ENCODE data around the gene P2RX5. TPM values are rescaled to one million over a fixed set of nuclear protein-coding genes. Genes with fewer than 3 reads are reported as not detected.

The P2RX5 gene
- total RNA-seq, 1 experiment from 2014 or later = 0.66 TPM

DNA sequence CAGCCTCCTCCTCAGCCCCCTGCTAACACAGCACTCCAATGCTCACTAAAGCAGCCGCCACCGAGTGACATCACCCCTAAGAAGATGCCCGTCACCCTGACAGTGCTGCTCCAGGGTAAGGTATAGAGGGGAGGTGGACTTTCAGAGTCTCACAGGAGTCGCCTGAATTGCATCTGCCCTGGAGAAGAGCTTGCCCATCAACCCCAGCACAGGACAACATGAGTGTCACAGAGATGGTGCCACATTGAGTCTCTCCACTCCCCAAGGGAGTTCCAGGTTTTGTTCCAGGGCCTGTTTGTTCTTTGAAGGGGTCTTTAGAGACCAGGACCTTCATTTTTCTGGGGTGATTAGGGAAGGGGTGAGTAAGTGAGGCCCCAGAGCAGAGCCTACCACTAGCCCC, 2.2 kb upstream of the P2RX5 start:
- CTCF ChIA-PET = no interaction called here
- POLR2A ChIA-PET = no interaction called here
- no peaks in the 10 kb centered on the region for H3K9me3 ChIP-seq
- intact Hi-C loops (cut with micrococcal nuclease; ENCODE audit: unreplicated experiment) = no loop called here
- Mint-ChIP-seq H3K9me3 (ENCODE audit: unreplicated experiment) (no peaks in the 10 kb centered on the region), H3K4me1 (ENCODE audit: low read depth, unreplicated experiment) (no peaks in the 10 kb centered on the region), H3K36me3 (ENCODE audit: insufficient read depth, unreplicated experiment) (no peaks in the 10 kb centered on the region), H3K27me3 (ENCODE audit: insufficient read depth, unreplicated experiment) (no peaks in the 10 kb centered on the region), H3K27ac (ENCODE audit: unreplicated experiment) (no peak overlapping the region), H3K4me3 (ENCODE audit: unreplicated experiment) (no peak overlapping the region)
- no peak overlapping the region for H3K4me3 ChIP-seq (ENCODE audit: low read depth, low read length)
- BruUV-seq (replicated peaks) = no TSS peak
- no peaks in the 10 kb centered on the region for H3K36me3 ChIP-seq (ENCODE audit: control insufficient read depth, insufficient read depth, low read length)
- TF ChIP-seq, protein P1, sequence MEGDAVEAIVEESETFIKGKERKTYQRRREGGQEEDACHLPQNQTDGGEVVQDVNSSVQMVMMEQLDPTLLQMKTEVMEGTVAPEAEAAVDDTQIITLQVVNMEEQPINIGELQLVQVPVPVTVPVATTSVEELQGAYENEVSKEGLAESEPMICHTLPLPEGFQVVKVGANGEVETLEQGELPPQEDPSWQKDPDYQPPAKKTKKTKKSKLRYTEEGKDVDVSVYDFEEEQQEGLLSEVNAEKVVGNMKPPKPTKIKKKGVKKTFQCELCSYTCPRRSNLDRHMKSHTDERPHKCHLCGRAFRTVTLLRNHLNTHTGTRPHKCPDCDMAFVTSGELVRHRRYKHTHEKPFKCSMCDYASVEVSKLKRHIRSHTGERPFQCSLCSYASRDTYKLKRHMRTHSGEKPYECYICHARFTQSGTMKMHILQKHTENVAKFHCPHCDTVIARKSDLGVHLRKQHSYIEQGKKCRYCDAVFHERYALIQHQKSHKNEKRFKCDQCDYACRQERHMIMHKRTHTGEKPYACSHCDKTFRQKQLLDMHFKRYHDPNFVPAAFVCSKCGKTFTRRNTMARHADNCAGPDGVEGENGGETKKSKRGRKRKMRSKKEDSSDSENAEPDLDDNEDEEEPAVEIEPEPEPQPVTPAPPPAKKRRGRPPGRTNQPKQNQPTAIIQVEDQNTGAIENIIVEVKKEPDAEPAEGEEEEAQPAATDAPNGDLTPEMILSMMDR (IDR thresholded peaks at IDR 0.05; ENCODE audit: insufficient read depth in 1 of 2, low read depth in 1 of 2, low read length in 1 of 2, severe bottlenecking in 1 of 2, unreplicated experiment in 1 of 2) = no peak
- no peaks in the 10 kb centered on the region for H3K4me1 ChIP-seq
- DNase-seq = no peak
- no peaks in the 10 kb centered on the region for H3K27me3 ChIP-seq (replicated peaks; ENCODE audit: control insufficient read depth, insufficient read depth, low read length)

DNA sequence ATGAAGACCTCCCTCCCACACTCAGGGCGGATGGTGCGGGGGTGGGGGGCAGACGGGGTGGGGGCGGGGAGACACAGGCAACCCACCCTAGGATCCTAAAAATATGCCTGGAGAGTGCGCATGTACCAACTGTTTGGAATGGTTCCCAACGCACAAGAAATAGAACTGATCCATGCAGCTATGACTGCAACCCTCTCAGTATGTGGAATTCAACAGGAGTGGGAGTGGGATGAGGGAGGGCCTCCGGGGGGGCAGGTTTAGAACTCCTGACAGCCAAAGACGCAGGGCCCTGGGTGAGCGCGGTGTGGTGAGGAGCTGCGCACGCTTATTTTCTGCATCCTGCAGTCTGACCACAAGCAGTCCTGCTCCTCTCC, 1.1 kb upstream of the P2RX5 start:
- H3K9me3 ChIP-seq = no peaks in the 10 kb centered on the region
- Mint-ChIP-seq H3K27me3 (ENCODE audit: insufficient read depth, unreplicated experiment) (no peaks in the 10 kb centered on the region), H3K9me3 (ENCODE audit: unreplicated experiment) (no peaks in the 10 kb centered on the region), H3K27ac (ENCODE audit: unreplicated experiment) (no peak overlapping the region), H3K4me3 (ENCODE audit: unreplicated experiment) (no peak overlapping the region), H3K36me3 (ENCODE audit: insufficient read depth, unreplicated experiment) (no peaks in the 10 kb centered on the region), H3K4me1 (ENCODE audit: low read depth, unreplicated experiment) (no peaks in the 10 kb centered on the region)
- DNase-seq = no peak
- intact Hi-C loops (cut with micrococcal nuclease; ENCODE audit: unreplicated experiment) = no loop called here
- ChIA-PET POLR2A (no interaction called here), CTCF (no interaction called here)
- H3K36me3 ChIP-seq (ENCODE audit: control insufficient read depth, insufficient read depth, low read length) = no peaks in the 10 kb centered on the region
- no peaks in the 10 kb centered on the region for H3K4me1 ChIP-seq
- BruUV-seq (replicated peaks) = no TSS peak
- TF ChIP-seq, protein P1 (IDR thresholded peaks at IDR 0.05; ENCODE audit: insufficient read depth in 1 of 2, low read depth in 1 of 2, low read length in 1 of 2, severe bottlenecking in 1 of 2, unreplicated experiment in 1 of 2) = no peak
- H3K27me3 ChIP-seq (replicated peaks; ENCODE audit: control insufficient read depth, insufficient read depth, low read length) = no peaks in the 10 kb centered on the region
- no peak overlapping the region for H3K4me3 ChIP-seq (ENCODE audit: low read depth, low read length)

DNA sequence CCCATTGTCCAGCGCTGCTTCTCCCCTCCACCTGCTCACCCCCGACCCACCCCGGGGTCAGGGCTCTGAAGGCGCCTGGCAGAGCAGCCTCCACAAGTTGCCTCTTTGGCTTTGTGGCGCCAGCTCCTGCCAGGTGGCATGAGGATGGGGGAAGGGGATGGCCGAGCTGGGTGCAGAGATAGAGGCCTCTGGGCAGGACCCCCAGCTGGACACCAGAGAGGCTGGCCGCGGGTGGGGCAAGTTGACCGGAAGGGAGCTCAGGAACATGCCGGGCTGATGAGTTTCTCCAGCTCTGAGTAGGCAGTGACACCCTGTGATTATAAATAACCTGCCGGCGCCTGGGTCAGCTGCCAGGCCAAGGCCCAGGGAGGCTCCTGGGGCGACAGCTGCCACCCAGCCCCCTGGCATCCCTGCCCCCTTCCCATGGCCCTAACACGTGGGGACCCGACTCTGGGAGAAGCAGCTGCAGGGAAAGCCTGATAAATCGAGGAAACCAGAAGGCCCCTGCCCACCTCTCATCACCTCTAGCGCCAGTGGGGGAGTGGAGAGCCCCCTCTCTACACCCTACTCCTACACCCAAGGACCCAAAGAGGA, 729 bp downstream of the P2RX5 start:
- Mint-ChIP-seq H3K27ac (ENCODE audit: unreplicated experiment) (no peak overlapping the region), H3K4me3 (ENCODE audit: unreplicated experiment) (peak overlapping the region; percentile 66), H3K27me3 (ENCODE audit: insufficient read depth, unreplicated experiment) (no peaks in the 10 kb centered on the region), H3K4me1 (ENCODE audit: low read depth, unreplicated experiment) (no peaks in the 10 kb centered on the region), H3K9me3 (ENCODE audit: unreplicated experiment) (no peaks in the 10 kb centered on the region), H3K36me3 (ENCODE audit: insufficient read depth, unreplicated experiment) (no peaks in the 10 kb centered on the region)
- no peaks in the 10 kb centered on the region for H3K4me1 ChIP-seq
- ChIA-PET POLR2A (interaction anchor here (0.5 kb wide), 1 partner anchor 49 kb away, joined by 10 read pairs; no protein-coding TSS in a partner anchor), CTCF (no interaction called here)
- H3K9me3 ChIP-seq = no peaks in the 10 kb centered on the region
- no peaks in the 10 kb centered on the region for H3K27me3 ChIP-seq (replicated peaks; ENCODE audit: control insufficient read depth, insufficient read depth, low read length)
- peak overlapping the region; percentile 38 for H3K4me3 ChIP-seq (ENCODE audit: low read depth, low read length)
- intact Hi-C loops (cut with micrococcal nuclease; ENCODE audit: unreplicated experiment) = no loop called here
- DNase-seq = no peak
- TF ChIP-seq, protein P1 (IDR thresholded peaks at IDR 0.05; ENCODE audit: insufficient read depth in 1 of 2, low read depth in 1 of 2, low read length in 1 of 2, severe bottlenecking in 1 of 2, unreplicated experiment in 1 of 2) = no peak
- no TSS peak for BruUV-seq (replicated peaks)
- H3K36me3 ChIP-seq (ENCODE audit: control insufficient read depth, insufficient read depth, low read length) = no peaks in the 10 kb centered on the region
